Measurements from ENCODE around the gene TTC34. TPM values are rescaled to one million over a fixed set of nuclear protein-coding genes. Genes with fewer than 3 reads are reported as not detected.
A peak's percentile ranks its signal among the peaks of the same experiment; 100 is the strongest.
"Not testable (repeated sequence)": the region's sequence is repeated elsewhere in the genome, so short reads cannot be mapped to it uniquely, and the experiment has no call there.

Gene TTC34
- total and polyA plus RNA-seq, 4 donors: 0.10 to 1.6 (median 1.1) TPM

DNA sequence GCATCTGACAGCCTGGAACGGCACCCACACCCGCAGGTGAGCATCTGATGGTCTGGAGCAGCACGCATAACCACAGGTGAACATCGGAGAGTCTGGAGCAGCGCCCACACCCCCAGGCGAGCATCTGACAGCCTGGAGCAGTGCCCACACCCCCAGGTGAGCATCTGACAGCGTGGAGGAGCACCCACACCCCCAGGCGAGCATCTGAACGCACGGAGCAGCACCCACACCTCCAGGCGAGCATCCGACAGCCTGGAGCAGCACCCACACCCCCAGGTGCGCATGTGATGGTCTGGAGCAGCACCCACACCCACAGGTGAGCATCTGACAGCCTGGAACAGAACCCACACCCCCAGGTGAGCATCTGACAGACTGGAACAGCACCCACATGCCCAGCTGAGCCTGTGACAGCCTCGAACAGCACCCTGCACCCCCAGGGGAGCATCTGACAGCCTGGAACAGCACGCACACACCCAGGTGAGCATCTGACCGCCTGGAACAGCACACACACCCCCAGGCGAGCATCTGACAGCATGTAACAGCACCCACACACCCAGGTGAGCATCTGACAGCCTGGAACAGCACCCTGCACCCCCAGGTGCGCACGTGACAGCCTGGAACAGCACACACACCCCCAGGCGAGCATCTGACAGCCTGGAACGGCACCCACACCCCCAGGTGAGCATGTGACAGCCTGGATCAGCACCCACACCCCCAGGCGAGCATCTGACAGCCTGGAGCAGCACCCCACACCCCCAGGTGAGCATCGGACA is 115.2 kb downstream of the TTC34 start:
- no CpG with 5 or more reads among the region's 23 CpGs for WGBS (ENCODE audit: insufficient coverage)
- H3K4me1 ChIP-seq (ENCODE audit: control insufficient read depth, insufficient read depth, low read length); H3K36me3 ChIP-seq (ENCODE audit: control insufficient read depth, insufficient read depth, low read length); DNase-seq (ENCODE audit: low read depth in 4 of 6, low spot score in 6 of 6); H3K4me3 ChIP-seq (ENCODE audit: low read depth, low read length); H3K27me3 ChIP-seq (ENCODE audit: control insufficient read depth, insufficient read depth, low read length); H3K9me3 ChIP-seq (ENCODE audit: control insufficient read depth, insufficient read depth, low read length); H3K27ac ChIP-seq (ENCODE audit: low read depth, low read length): not testable (repeated sequence)

DNA sequence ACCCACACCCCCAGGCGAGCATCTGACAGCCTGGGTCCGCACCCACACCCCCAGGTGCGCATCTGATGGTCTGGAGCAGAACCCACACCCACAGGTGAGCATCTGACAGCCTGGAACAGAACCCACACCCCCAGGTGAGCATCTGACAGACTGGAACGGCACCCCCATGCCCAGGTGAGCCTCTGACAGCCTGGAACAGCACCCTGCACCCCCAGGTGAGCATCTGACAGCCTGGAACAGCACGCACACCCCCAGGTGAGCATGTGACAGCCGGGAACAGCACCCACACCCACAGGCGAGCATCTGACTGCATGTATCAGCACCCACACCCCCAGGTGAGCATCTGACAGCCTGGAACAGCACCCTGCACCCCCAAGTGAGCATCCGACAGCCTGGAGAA is 115.8 kb downstream of the TTC34 start:
- H3K36me3 ChIP-seq (ENCODE audit: control insufficient read depth, insufficient read depth, low read length); H3K4me1 ChIP-seq (ENCODE audit: control insufficient read depth, insufficient read depth, low read length): not testable (repeated sequence)
- 0% methylated on average over 1 of the region's 8 CpGs for WGBS (ENCODE audit: insufficient coverage)

DNA sequence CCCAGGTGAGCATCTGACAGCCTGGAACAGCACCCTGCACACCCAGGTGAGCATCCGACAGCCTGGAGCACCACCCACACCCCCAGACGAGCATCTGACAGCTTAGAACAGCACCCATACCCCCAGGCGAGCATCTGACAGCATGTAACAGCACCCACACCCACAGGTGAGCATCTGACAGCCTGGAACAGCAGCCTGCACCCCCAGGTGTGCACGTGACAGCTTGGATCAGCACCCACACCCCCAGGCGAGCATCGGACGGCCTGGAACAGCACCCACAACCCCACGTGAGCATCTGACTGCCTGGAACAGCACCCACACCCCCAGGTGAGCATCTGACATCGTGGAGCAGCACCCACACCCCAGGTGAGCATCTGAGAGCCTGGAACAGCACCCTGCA is 116.6 kb downstream of the TTC34 start:
- H3K4me3 ChIP-seq (ENCODE audit: low read depth, low read length); H3K9me3 ChIP-seq (ENCODE audit: control insufficient read depth, insufficient read depth, low read length); H3K36me3 ChIP-seq (ENCODE audit: control insufficient read depth, insufficient read depth, low read length); H3K4me1 ChIP-seq (ENCODE audit: control insufficient read depth, insufficient read depth, low read length); H3K27ac ChIP-seq (ENCODE audit: low read depth, low read length); H3K27me3 ChIP-seq (ENCODE audit: control insufficient read depth, insufficient read depth, low read length); DNase-seq (ENCODE audit: low read depth in 4 of 6, low spot score in 6 of 6): not testable (repeated sequence)
- WGBS (ENCODE audit: insufficient coverage): 0% methylated on average over 1 of the region's 9 CpGs

More for the DNA sequence above, 115.8 kb downstream of the TTC34 start:
- H3K27me3 ChIP-seq (ENCODE audit: control insufficient read depth, insufficient read depth, low read length); DNase-seq (ENCODE audit: low read depth in 4 of 6, low spot score in 6 of 6); H3K27ac ChIP-seq (ENCODE audit: low read depth, low read length); H3K4me3 ChIP-seq (ENCODE audit: low read depth, low read length); H3K9me3 ChIP-seq (ENCODE audit: control insufficient read depth, insufficient read depth, low read length): not testable (repeated sequence)

DNA sequence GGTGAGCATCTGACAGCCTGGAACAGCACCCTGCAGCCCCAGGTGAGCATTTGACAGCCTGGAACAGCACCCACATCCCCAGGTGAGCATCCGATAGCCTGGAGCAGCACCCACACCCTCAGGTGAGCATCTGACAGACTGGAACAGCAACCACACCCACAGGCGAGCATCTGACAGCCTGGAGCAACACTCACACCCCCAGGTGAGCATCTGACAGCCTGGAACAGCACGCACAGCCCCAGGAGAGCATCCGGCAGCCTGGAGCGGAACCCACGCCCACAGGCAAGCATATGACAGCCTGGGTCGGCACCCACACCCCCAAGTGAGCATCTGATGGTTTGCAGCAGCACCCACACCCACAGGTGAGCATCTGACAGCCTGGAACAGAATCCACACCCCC is 117.5 kb downstream of the TTC34 start:
- not testable (repeated sequence) for H3K27ac ChIP-seq (ENCODE audit: low read depth, low read length); H3K9me3 ChIP-seq (ENCODE audit: control insufficient read depth, insufficient read depth, low read length); H3K4me1 ChIP-seq (ENCODE audit: control insufficient read depth, insufficient read depth, low read length); H3K27me3 ChIP-seq (ENCODE audit: control insufficient read depth, insufficient read depth, low read length); H3K36me3 ChIP-seq (ENCODE audit: control insufficient read depth, insufficient read depth, low read length); H3K4me3 ChIP-seq (ENCODE audit: low read depth, low read length)
- peak in 1 of 6 donors; percentile 0 for DNase-seq (ENCODE audit: low read depth in 4 of 6, low spot score in 6 of 6)
- WGBS (ENCODE audit: insufficient coverage): 54% methylated on average over 7 of the region's 7 CpGs

DNA sequence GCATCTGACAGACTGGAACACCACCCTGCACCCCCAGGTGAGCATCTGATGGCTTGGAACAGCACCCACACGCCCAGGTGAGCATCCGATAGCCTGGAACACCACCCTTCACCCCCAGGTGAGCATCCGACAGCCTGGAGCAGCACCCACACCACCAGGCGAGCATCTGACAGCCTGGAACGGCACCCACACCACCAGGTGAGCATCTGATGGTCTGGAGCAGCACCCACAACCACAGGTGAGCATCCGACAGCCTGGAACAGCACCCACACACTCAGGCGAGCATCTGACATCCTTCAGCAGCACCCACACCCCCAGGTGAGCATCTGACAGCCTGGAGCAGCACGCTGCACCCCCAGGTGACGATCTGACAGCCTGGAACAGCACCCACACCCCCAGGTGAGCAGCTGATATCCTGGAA is 118.2 kb downstream of the TTC34 start:
- DNase-seq (ENCODE audit: low read depth in 4 of 6, low spot score in 6 of 6); H3K36me3 ChIP-seq (ENCODE audit: control insufficient read depth, insufficient read depth, low read length); H3K27ac ChIP-seq (ENCODE audit: low read depth, low read length); H3K4me3 ChIP-seq (ENCODE audit: low read depth, low read length); H3K4me1 ChIP-seq (ENCODE audit: control insufficient read depth, insufficient read depth, low read length); H3K9me3 ChIP-seq (ENCODE audit: control insufficient read depth, insufficient read depth, low read length); H3K27me3 ChIP-seq (ENCODE audit: control insufficient read depth, insufficient read depth, low read length): not testable (repeated sequence)
- 29% methylated on average over 9 of the region's 9 CpGs for WGBS (ENCODE audit: insufficient coverage)

DNA sequence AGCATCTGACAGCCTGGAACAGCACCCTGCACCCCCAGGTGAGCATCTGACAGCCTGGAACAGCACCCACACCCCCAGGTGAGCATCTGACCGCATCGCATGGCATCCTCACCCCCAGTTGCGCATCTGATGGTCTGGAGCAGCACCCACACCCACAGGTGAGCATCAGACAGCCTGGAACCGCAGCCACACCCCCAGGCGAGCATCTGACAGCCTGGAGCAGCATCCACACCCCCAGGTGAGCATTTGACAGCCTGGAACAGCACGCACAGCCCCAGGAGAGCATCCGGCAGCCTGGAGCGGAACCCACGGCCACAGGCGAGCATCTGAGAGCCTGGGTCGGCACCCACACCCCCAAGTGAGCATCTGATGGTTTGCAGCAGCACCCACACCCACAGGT is 118.6 kb downstream of the TTC34 start:
- 94% methylated on average over 5 of the region's 11 CpGs for WGBS (ENCODE audit: insufficient coverage)
- not testable (repeated sequence) for H3K27me3 ChIP-seq (ENCODE audit: control insufficient read depth, insufficient read depth, low read length); H3K36me3 ChIP-seq (ENCODE audit: control insufficient read depth, insufficient read depth, low read length); DNase-seq (ENCODE audit: low read depth in 4 of 6, low spot score in 6 of 6); H3K9me3 ChIP-seq (ENCODE audit: control insufficient read depth, insufficient read depth, low read length); H3K27ac ChIP-seq (ENCODE audit: low read depth, low read length); H3K4me3 ChIP-seq (ENCODE audit: low read depth, low read length); H3K4me1 ChIP-seq (ENCODE audit: control insufficient read depth, insufficient read depth, low read length)

DNA sequence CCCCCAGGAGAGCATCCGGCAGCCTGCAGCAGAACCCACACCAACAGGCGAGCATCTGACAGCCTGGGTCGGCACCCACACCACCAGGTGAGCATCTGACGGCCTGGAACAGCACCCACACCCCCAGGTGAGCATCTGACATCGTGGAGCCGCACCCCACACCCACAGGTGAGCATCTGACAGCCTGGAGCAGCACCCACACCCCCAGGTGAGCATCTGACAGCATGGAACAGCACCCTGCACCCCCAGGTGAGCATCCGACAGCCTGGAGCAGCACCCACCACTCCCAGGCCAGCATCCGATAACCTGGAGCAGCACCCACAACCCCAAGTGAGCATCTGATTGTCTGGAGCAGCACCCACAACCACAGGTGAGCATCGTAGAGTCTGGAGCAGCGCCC is 124.8 kb downstream of the TTC34 start:
- no CpG with 5 or more reads among the region's 10 CpGs for WGBS (ENCODE audit: insufficient coverage)
- H3K4me1 ChIP-seq (ENCODE audit: control insufficient read depth, insufficient read depth, low read length); H3K4me3 ChIP-seq (ENCODE audit: low read depth, low read length); H3K36me3 ChIP-seq (ENCODE audit: control insufficient read depth, insufficient read depth, low read length); H3K9me3 ChIP-seq (ENCODE audit: control insufficient read depth, insufficient read depth, low read length); H3K27me3 ChIP-seq (ENCODE audit: control insufficient read depth, insufficient read depth, low read length); DNase-seq (ENCODE audit: low read depth in 4 of 6, low spot score in 6 of 6); H3K27ac ChIP-seq (ENCODE audit: low read depth, low read length): not testable (repeated sequence)

DNA sequence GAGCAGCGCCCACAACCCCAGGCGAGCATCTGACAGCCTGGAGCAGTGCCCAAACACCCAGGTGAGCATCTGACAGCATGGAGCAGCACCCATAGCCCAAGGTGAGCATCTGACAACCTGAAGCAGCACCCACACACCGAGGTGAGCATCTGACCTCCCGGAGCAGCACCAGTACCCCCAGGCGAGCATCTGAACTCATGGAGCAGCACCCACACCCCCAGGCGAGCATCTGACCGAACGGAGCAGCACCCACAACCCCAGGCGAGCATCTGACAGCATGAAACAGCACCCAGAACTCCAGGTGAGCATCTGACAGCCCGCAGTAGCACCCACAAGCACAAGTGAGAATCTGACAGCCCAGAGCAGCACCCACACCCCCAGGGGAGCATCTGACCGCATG is 129.8 kb downstream of the TTC34 start:
- not testable (repeated sequence) for H3K27ac ChIP-seq (ENCODE audit: low read depth, low read length); DNase-seq (ENCODE audit: low read depth in 4 of 6, low spot score in 6 of 6); H3K9me3 ChIP-seq (ENCODE audit: control insufficient read depth, insufficient read depth, low read length); H3K36me3 ChIP-seq (ENCODE audit: control insufficient read depth, insufficient read depth, low read length); H3K4me3 ChIP-seq (ENCODE audit: low read depth, low read length); H3K4me1 ChIP-seq (ENCODE audit: control insufficient read depth, insufficient read depth, low read length); H3K27me3 ChIP-seq (ENCODE audit: control insufficient read depth, insufficient read depth, low read length)
- 43% methylated on average over 3 of the region's 11 CpGs for WGBS (ENCODE audit: insufficient coverage)

DNA sequence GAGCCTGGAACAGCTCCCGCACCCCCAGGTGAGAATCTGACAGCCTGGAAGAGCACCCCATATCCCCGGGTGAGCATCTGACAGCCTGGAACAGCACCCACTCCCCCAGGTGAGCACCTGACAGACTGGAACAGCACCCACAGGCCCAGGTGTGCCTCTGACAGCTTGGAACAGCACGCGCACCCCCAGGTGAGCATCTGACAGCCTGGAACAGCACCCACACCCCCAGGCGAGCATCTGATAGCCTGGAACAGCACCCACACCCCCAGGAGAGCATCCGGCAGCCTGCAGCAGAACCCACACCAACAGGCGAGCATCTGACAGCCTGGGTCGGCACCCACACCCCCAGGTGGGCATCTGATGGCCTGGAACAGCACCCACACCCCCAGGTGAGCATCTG is 141.7 kb downstream of the TTC34 start:
- not testable (repeated sequence) for H3K4me1 ChIP-seq (ENCODE audit: control insufficient read depth, insufficient read depth, low read length); H3K4me3 ChIP-seq (ENCODE audit: low read depth, low read length); H3K9me3 ChIP-seq (ENCODE audit: control insufficient read depth, insufficient read depth, low read length); H3K36me3 ChIP-seq (ENCODE audit: control insufficient read depth, insufficient read depth, low read length); H3K27ac ChIP-seq (ENCODE audit: low read depth, low read length); H3K27me3 ChIP-seq (ENCODE audit: control insufficient read depth, insufficient read depth, low read length); DNase-seq (ENCODE audit: low read depth in 4 of 6, low spot score in 6 of 6)
- 89% methylated on average over 2 of the region's 8 CpGs for WGBS (ENCODE audit: insufficient coverage)

DNA sequence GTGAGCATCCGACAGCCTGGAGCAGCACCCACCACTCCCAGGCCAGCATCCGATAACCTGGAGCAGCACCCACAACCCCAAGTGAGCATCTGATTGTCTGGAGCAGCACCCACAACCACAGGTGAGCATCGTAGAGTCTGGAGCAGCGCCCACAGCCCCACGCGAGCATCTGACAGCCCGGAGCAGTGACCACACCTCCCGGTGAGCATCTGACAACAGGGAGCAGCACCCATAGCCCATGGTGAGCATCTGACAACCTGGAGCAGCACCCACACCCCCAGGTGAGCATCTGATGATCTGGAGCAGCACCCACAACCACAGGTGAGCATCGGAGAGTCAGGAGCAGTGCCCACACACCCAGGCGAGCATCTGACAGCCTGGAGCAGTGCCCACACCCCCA is 143.6 kb downstream of the TTC34 start:
- not testable (repeated sequence) for H3K4me1 ChIP-seq (ENCODE audit: control insufficient read depth, insufficient read depth, low read length); H3K27me3 ChIP-seq (ENCODE audit: control insufficient read depth, insufficient read depth, low read length); DNase-seq (ENCODE audit: low read depth in 4 of 6, low spot score in 6 of 6); H3K4me3 ChIP-seq (ENCODE audit: low read depth, low read length); H3K27ac ChIP-seq (ENCODE audit: low read depth, low read length); H3K36me3 ChIP-seq (ENCODE audit: control insufficient read depth, insufficient read depth, low read length); H3K9me3 ChIP-seq (ENCODE audit: control insufficient read depth, insufficient read depth, low read length)
- WGBS (ENCODE audit: insufficient coverage): 80% methylated on average over 6 of the region's 10 CpGs

Data from spinal cord (tissue), 10 donors.